ENCODE data around the gene NCR3LG1.

Gene NCR3LG1

GRCh38 chr11:17383461-17383860 lies 31.9 kb downstream of the NCR3LG1 start:
- FAIRE-seq (no peak), DNase-seq (ENCODE audit: insufficient read length, low spot score) (no peak)

GRCh38 chr11:17384002-17384511 lies 32.5 kb downstream of the NCR3LG1 start:
- DNase-seq (ENCODE audit: insufficient read length, low spot score): no peak
- TF ChIP-seq POLR2AphosphoS5 (IDR thresholded peaks at IDR 0.05; ENCODE audit: low read depth, low read length) (no peak), TAF1 (IDR thresholded peaks at IDR 0.05; ENCODE audit: low read depth, low read length) (no peak), SPI1 (IDR thresholded peaks at IDR 0.05; ENCODE audit: low read depth, low read length) (no peak)
- peak; percentile 81 for FAIRE-seq

More at GRCh38 chr11:17383461-17383860, 31.9 kb downstream of the NCR3LG1 start:
- TF ChIP-seq POLR2AphosphoS5 (IDR thresholded peaks at IDR 0.05; ENCODE audit: low read depth, low read length) (no peak), TAF1 (IDR thresholded peaks at IDR 0.05; ENCODE audit: low read depth, low read length) (no peak), PAX5 (IDR thresholded peaks at IDR 0.05; ENCODE audit: insufficient read depth, low read length, severe bottlenecking) (no peak), POU2F2 (IDR thresholded peaks at IDR 0.05; ENCODE audit: low read depth, low read length) (no peak), SPI1 (IDR thresholded peaks at IDR 0.05; ENCODE audit: low read depth, low read length) (no peak), POLR2A (IDR thresholded peaks at IDR 0.05; ENCODE audit: low read depth, low read length) (no peak)

DNA sequence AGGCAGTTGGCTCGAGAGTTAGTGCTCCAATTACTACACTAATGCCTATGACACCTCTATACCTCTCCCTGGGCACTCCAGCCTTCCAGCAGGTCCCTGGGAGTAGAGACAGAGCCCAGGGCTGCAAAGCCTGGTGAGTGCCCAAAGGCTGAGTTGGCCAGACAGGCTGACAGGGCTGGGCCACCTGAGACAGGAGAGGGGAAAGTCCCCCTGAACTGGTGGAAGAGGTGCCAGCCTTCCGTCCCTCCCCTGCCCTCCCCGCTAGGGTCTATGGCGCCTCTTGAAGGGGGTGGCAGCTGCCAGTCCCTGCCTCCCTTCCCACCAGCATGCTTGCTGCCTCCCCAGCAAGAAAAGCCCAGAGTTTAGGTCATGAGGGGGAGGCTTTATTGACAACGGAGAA lies 33.9 kb downstream of the NCR3LG1 start:
- TF ChIP-seq POLR2AphosphoS5 (IDR thresholded peaks at IDR 0.05; ENCODE audit: low read depth, low read length): no peak
- TF ChIP-seq SPI1 (IDR thresholded peaks at IDR 0.05; ENCODE audit: low read depth, low read length): no peak
- TF ChIP-seq POLR2A (IDR thresholded peaks at IDR 0.05; ENCODE audit: low read depth, low read length): no peak
- TF ChIP-seq POU2F2 (IDR thresholded peaks at IDR 0.05; ENCODE audit: low read depth, low read length): no peak
- no peak for TF ChIP-seq TAF1 (IDR thresholded peaks at IDR 0.05; ENCODE audit: low read depth, low read length)
- no peak for TF ChIP-seq PAX5 (IDR thresholded peaks at IDR 0.05; ENCODE audit: insufficient read depth, low read length, severe bottlenecking)
- DNase-seq (ENCODE audit: insufficient read length, low spot score): no peak
- FAIRE-seq: no peak

DNA sequence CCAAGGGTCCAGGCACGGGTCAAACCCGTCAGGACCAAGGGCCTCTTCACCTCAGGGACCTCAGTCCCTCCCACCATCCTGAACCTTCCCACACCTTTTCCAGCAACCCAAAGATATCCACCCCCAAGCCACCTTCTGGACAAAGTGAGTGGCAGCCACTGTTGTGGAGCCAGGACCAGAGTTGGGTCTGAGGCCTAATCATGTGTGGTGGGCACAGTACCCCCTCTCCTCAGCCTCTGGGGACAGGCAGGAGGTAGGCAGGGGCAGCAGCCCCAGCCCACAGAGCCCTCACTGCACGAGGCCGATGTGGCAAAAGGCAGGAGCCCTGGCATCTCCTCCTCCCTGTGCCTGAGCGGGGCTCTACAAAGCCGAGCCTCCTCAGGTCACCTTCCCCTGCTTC lies 34.3 kb downstream of the NCR3LG1 start:
- TF ChIP-seq POLR2A (IDR thresholded peaks at IDR 0.05; ENCODE audit: low read depth, low read length): no peak
- no peak for TF ChIP-seq POLR2AphosphoS5 (IDR thresholded peaks at IDR 0.05; ENCODE audit: low read depth, low read length)
- TF ChIP-seq SPI1 (IDR thresholded peaks at IDR 0.05; ENCODE audit: low read depth, low read length): no peak
- no peak for TF ChIP-seq TAF1 (IDR thresholded peaks at IDR 0.05; ENCODE audit: low read depth, low read length)
- no peak for TF ChIP-seq PAX5 (IDR thresholded peaks at IDR 0.05; ENCODE audit: insufficient read depth, low read length, severe bottlenecking)
- TF ChIP-seq POU2F2 (IDR thresholded peaks at IDR 0.05; ENCODE audit: low read depth, low read length): no peak
- no peak for DNase-seq (ENCODE audit: insufficient read length, low spot score)
- FAIRE-seq: no peak

DNA sequence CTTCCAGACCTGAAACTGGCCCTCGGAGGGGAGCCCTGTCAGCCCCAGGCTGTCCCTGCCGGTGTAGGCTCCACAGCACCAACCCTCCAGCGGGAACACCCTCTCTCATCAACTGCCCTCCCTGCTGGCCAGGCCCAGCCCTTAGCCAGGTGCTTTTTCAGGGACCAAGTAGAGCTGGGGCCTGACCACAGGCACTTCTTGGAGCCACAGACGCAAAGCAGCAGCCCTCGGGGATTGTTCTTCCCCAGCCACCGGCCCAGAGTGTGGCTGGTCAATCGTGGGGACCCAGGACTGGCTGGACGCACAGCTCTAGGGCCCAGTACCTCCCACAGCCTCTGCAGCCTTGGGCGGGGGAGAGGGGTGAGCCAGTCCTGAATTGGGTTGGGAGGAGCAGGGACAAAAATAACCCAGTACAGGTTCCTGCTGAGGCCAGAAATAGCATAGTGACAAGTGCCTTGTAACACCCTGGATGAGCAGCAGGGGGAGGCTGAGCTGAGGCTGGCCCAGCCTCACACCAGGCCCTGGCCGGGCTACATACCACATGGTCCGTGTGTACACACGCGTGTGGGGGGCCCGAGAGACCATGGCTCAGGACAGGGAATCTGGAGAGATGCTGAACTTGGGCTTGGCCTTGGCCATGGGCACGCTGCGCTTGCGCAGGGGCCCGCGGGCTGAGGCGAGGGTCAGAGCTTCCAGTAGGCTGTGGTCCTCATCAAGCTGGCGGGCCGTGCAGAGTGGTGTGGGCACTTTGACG lies 34.9 kb downstream of the NCR3LG1 start:
- TF ChIP-seq SPI1 (IDR thresholded peaks at IDR 0.05; ENCODE audit: low read depth, low read length) (no peak), POLR2A (IDR thresholded peaks at IDR 0.05; ENCODE audit: low read depth, low read length) (no peak), POLR2AphosphoS5 (IDR thresholded peaks at IDR 0.05; ENCODE audit: low read depth, low read length) (no peak), TAF1 (IDR thresholded peaks at IDR 0.05; ENCODE audit: low read depth, low read length) (no peak), POU2F2 (IDR thresholded peaks at IDR 0.05; ENCODE audit: low read depth, low read length) (no peak), PAX5 (IDR thresholded peaks at IDR 0.05; ENCODE audit: insufficient read depth, low read length, severe bottlenecking) (no peak)
- peak; percentile 49 for DNase-seq (ENCODE audit: insufficient read length, low spot score)
- peak; percentile 93 for FAIRE-seq

- FAIRE-seq (no peak), DNase-seq (ENCODE audit: insufficient read length, low spot score) (no peak)
- TF ChIP-seq POLR2A (IDR thresholded peaks at IDR 0.05; ENCODE audit: low read depth, low read length): no peak
- no peak for TF ChIP-seq TAF1 (IDR thresholded peaks at IDR 0.05; ENCODE audit: low read depth, low read length)
- no peak for TF ChIP-seq POU2F2 (IDR thresholded peaks at IDR 0.05; ENCODE audit: low read depth, low read length)
- TF ChIP-seq PAX5 (IDR thresholded peaks at IDR 0.05; ENCODE audit: insufficient read depth, low read length, severe bottlenecking): no peak
- no peak for TF ChIP-seq SPI1 (IDR thresholded peaks at IDR 0.05; ENCODE audit: low read depth, low read length)
- no peak for TF ChIP-seq POLR2AphosphoS5 (IDR thresholded peaks at IDR 0.05; ENCODE audit: low read depth, low read length)
These were observed 35.7 kb downstream of the NCR3LG1 start for GRCh38 chr11:17387254-17387653.

- FAIRE-seq: no peak
- DNase-seq (ENCODE audit: insufficient read length, low spot score): no peak
- no peak for TF ChIP-seq POLR2AphosphoS5 (IDR thresholded peaks at IDR 0.05; ENCODE audit: low read depth, low read length)
- TF ChIP-seq SPI1 (IDR thresholded peaks at IDR 0.05; ENCODE audit: low read depth, low read length): no peak
- no peak for TF ChIP-seq POLR2A (IDR thresholded peaks at IDR 0.05; ENCODE audit: low read depth, low read length)
- no peak for TF ChIP-seq PAX5 (IDR thresholded peaks at IDR 0.05; ENCODE audit: insufficient read depth, low read length, severe bottlenecking)
- no peak for TF ChIP-seq POU2F2 (IDR thresholded peaks at IDR 0.05; ENCODE audit: low read depth, low read length)
- no peak for TF ChIP-seq TAF1 (IDR thresholded peaks at IDR 0.05; ENCODE audit: low read depth, low read length)
These were observed 36.2 kb downstream of the NCR3LG1 start for GRCh38 chr11:17387811-17388210.

DNA sequence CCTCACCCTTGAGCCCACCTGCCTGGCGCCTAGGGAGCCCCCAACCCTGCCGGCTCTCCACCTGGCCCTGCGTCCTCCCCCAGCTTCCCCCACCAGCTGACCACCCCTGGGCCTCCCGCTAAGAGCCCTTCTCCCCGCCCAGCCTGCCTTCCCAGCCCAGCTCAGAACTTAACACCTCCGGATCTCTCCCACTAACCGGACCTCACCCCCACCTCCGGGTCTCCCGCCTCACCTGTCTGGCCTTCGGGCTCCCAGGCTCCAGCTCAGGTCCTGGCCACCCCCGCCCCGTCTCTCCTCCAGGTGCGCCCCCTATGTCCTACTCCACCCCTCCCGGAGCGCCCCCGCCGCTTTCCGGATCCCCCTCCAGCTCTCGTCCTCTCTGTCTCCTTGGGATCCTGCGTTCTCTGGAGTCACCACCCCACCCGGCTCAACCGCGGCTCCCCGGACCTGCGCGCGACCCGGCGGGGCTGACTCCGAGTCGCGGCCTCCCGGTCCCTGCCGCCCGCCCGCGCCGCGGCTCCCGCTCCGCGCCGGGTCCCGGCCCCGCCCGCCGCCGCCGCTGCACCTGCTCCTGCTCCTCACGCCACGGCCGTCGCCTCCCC lies 37.1 kb downstream of the NCR3LG1 start, which contains the start of gene KCNJ11:
Gene KCNJ11, minus strand, starts transcription at position 51 of the 602 bp plus-strand sequence. CDS start 568 bp downstream, outside the sequence.
- FAIRE-seq (peak; percentile 13), DNase-seq (ENCODE audit: insufficient read length, low spot score) (peak; percentile 44)
- TF ChIP-seq POU2F2 (IDR thresholded peaks at IDR 0.05; ENCODE audit: low read depth, low read length) (no peak), PAX5 (IDR thresholded peaks at IDR 0.05; ENCODE audit: insufficient read depth, low read length, severe bottlenecking) (no peak), POLR2A (IDR thresholded peaks at IDR 0.05; ENCODE audit: low read depth, low read length) (no peak), POLR2AphosphoS5 (IDR thresholded peaks at IDR 0.05; ENCODE audit: low read depth, low read length) (no peak), TAF1 (IDR thresholded peaks at IDR 0.05; ENCODE audit: low read depth, low read length) (no peak), SPI1 (IDR thresholded peaks at IDR 0.05; ENCODE audit: low read depth, low read length) (no peak)

- DNase-seq (ENCODE audit: insufficient read length, low spot score): peak; percentile 84
- TF ChIP-seq POLR2AphosphoS5 (IDR thresholded peaks at IDR 0.05; ENCODE audit: low read depth, low read length) (no peak), PAX5 (IDR thresholded peaks at IDR 0.05; ENCODE audit: insufficient read depth, low read length, severe bottlenecking) (no peak), SPI1 (IDR thresholded peaks at IDR 0.05; ENCODE audit: low read depth, low read length) (no peak), POLR2A (IDR thresholded peaks at IDR 0.05; ENCODE audit: low read depth, low read length) (no peak), POU2F2 (IDR thresholded peaks at IDR 0.05; ENCODE audit: low read depth, low read length) (no peak), TAF1 (IDR thresholded peaks at IDR 0.05; ENCODE audit: low read depth, low read length) (no peak)
- FAIRE-seq: no peak
These were observed 37.8 kb downstream of the NCR3LG1 start for GRCh38 chr11:17389211-17389956.

Measured in GM12891 (cell line).